Spleen (tissue), 11 donors: ENCODE results near the gene KRTAP5-1. TPM values are rescaled to one million over a fixed set of nuclear protein-coding genes. Genes with fewer than 3 reads are reported as not detected.
"Not testable (repeated sequence)": the region's sequence is repeated elsewhere in the genome, so short reads cannot be mapped to it uniquely, and the experiment has no call there.

Source experiments
- DNase-seq: peaks from one replicate; pipeline ENCODE4 v3.0.0-alpha.2; 2020
- H3K27ac ChIP-seq, 8 donors: fragments of 200-600 bp; sonication (generic) in 7 of 8; 1 replicate in 4 of 8; 2 replicates in 4 of 8; pipeline versions ENCODE4 v1.5.0 to v1.8.0; 2016 to 2021; ENCODE audit warnings: inconsistent platforms in 4 of 8, mild to moderate bottlenecking in 4 of 8, moderate library complexity in 1 of 8
- H3K27me3 ChIP-seq, 7 donors: fragments of 200-600 bp; sonication (generic) in 6 of 7; replicated peaks in 1 of 7; 1 replicate in 4 of 7; 2 replicates in 3 of 7; pipeline versions ENCODE4 v1.5.0 to v1.8.0; 2016 to 2021; ENCODE audit warnings: inconsistent platforms in 3 of 7, mild to moderate bottlenecking in 1 of 7
- H3K36me3 ChIP-seq, 6 donors: fragments of 200-600 bp; sonication (generic) in 5 of 6; 1 replicate in 4 of 6; 2 replicates in 2 of 6; pipeline versions ENCODE4 v1.5.0 to v1.8.0; 2016 to 2021; ENCODE audit warnings: inconsistent platforms in 2 of 6
- H3K4me1 ChIP-seq, 6 donors: fragments of 200-600 bp; sonication (generic) in 5 of 6; 1 replicate in 3 of 6; 2 replicates in 3 of 6; pipeline versions ENCODE4 v1.5.0 to v1.8.0; 2016 to 2021; ENCODE audit warnings: inconsistent platforms in 3 of 6
- H3K4me3 ChIP-seq, 8 donors: fragments of 200-600 bp; sonication (generic) in 7 of 8; 1 replicate in 4 of 8; 2 replicates in 4 of 8; pipeline versions ENCODE4 v1.5.0 to v1.8.0; 2016 to 2021; ENCODE audit warnings: inconsistent platforms in 4 of 8, mild to moderate bottlenecking in 4 of 8, moderate library complexity in 2 of 8
- H3K9me3 ChIP-seq, 8 donors: fragments of 200-600 bp; sonication (generic) in 7 of 8; 1 replicate in 4 of 8; 2 replicates in 4 of 8; pipeline versions ENCODE4 v1.5.0 to v1.8.0; 2016 to 2021; ENCODE audit warnings: inconsistent platforms in 4 of 8
- POLR2A ChIP-seq, 3 donors: fragments of 450-650 bp; IDR thresholded peaks; one replicate each; pipeline ENCODE4 v1.5.1; 2017; ENCODE audit warnings: antibody characterized with exemption in 3 of 3, mild to moderate bottlenecking in 1 of 3
- POLR2AphosphoS5 ChIP-seq, 3 donors: sonication (generic); formaldehyde crosslinking; IDR thresholded peaks; one replicate each; pipeline ENCODE4 v1.5.1; 2017; ENCODE audit warnings: antibody characterized with exemption in 3 of 3
- WGBS, 5 donors: extraction: QIAGEN DNeasy Blood & Tissue Kit in 3 of 5; methylation state at CpG; one replicate each; pipeline versions ENCODE4 v1.1.5 to v1.1.7; 2013 to 2018; 5-methylcytosine and 5-hydroxymethylcytosine counted together
- intact Hi-C: fragments of 100-400 bp; cut with DNase I; formaldehyde crosslinking; loops from one replicate; pipeline ENCODE4 v1.15.0; 2023; ENCODE audit warnings: low total_unique reads
- polyA plus RNA-seq, 3 donors: library from polyadenylated mRNA; stranded (reverse); fragments of 200-250 nt; gene quantifications; one replicate each; pipeline ENCODE4 v1.2.1, GENCODE V29; 2013
- total RNA-seq, 7 donors: library from RNA; depleted of rRNA in 3 of 7; stranded (reverse); fragments of >200 nt in 3 of 7; fragmentation: NEBNext Ultra II Directional in 4 of 7; extraction: Animal tissue kit (Norgen Biotek cat#: 25700) in 4 of 7; gene quantifications; one replicate each; pipeline versions ENCODE4 v1.1.0 to v1.2.1, GENCODE V29; 2016 to 2021
- TF ChIP-seq, protein P1 (sequence below), 11 experiments: fragments of 200-600 bp in 7 of 11; fragments of 450-650 bp in 4 of 11; sonication (generic) in 4 of 11; IDR thresholded peaks in 8 of 11; conservative IDR thresholded peaks in 3 of 11; 1 replicate in 7 of 11; 2 replicates in 4 of 11; pipeline versions ENCODE4 v1.4.0 to v1.8.0; 2016 to 2021; ENCODE audit warnings: antibody characterized with exemption in 11 of 11, inconsistent platforms in 4 of 11, mild to moderate bottlenecking in 1 of 11
- donor health status: healthy with polysubstance abuse.
- donor health status: DM: no; HTN: no; CAD: no; lungs with moderate emphysema.
- donor health status: DM: no; HTN: no; CAD: no.
- donor health status: Bipolar disorder and iron deficiency.
- donor health status: healthy.
- donor health status: DM: no; HTN: no; CAD: no.
- donor health status: DM: yes; HTN: yes; CAD: no.

The KRTAP5-1 gene
- total and polyA plus RNA-seq, 10 donors = not detected

DNA sequence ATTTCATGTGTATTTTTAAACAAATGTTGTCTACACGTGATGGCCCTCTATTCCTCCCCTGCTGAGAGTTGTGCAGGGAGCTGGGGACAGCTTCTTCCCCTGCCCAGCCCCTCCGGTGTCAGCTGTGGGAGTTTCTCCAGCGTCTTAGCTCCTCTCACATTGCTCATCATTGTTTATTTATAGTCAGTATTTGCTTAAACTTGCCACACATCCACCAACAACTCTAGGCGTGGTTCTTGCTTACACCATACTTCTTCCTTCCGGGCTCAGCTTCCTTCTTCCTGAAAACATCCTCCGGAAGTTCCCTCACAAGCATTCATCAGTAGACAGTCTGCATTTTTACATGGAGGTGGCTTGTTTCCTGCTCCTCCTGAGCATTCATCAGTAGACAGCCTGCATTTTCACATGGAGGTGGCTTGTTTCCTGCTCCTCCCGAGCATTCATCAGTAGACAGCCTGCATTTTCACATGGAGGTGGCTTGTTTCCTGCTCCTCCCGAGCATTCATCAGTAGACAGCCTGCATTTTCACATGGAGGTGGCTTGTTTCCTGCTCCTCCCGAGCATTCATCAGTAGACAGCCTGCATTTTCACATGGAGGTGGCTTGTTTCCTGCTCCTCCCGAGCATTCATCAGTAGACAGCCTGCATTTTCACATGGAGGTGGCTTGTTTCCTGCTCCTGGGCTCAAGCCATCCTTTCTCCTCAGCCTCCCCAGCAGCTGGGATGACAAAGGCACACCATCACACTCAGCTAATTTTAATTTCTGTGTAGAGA lies 4.3 kb upstream of the KRTAP5-1 start:
- peaks cover 0 to 70% (median 0%) of the 10 kb centered on the region in 7 donors for H3K27me3 ChIP-seq
- H3K4me3 ChIP-seq, H3K36me3 ChIP-seq, H3K9me3 ChIP-seq, intact Hi-C loops: not testable (repeated sequence)
- 14 to 18% (median 16%) methylated on average over 8 of the region's 10 CpGs for WGBS, 5 donors
- peaks cover 3 to 22% (median 9%) of the 10 kb centered on the region in 6 donors for H3K4me1 ChIP-seq
- H3K27ac ChIP-seq = peak overlapping the region in 6 of 8 donors; percentile 42 to 76 (median 56)
- peak; percentile 65 for DNase-seq
- peak in 1 of 3 donors; percentile 72 for TF ChIP-seq POLR2AphosphoS5 (IDR thresholded peaks at IDR 0.05)

DNA sequence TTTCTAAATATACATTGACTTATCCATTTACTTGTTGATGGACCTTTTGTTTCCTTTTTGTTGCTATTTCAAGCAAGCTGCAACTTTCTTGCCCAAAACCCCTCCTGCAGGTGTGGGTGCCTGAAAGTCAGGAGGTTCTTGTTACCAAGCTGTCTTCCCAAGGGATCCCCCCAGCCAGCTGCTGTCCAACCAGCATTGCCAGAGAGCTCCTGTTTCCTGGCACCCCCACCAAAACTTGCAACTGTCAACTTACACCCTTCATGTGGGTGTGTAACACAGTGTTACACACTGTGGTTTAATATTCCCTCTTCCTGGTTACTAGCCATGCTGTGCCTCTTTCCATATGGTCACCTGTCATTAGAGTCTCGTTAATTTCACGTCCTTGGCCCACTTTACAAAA lies 1.6 kb upstream of the KRTAP5-1 start:
- DNase-seq = peak; percentile 12
- no peaks in the 10 kb centered on the region for H3K36me3 ChIP-seq
- peaks cover 0 to 71% (median 4%) of the 10 kb centered on the region in 7 donors for H3K27me3 ChIP-seq
- H3K4me1 ChIP-seq = peaks cover 3 to 22% (median 9%) of the 10 kb centered on the region in 6 donors
- H3K4me3 ChIP-seq = no peak overlapping the region
- intact Hi-C loops = no loop called here
- H3K9me3 ChIP-seq = peaks cover 0 to 6% (median 0%) of the 10 kb centered on the region in 8 donors
- H3K27ac ChIP-seq = no peak overlapping the region
- WGBS, 5 donors = 67 to 81% (median 76%) methylated on average over 2 of the region's 2 CpGs
- TF ChIP-seq POLR2A (IDR thresholded peaks at IDR 0.05) = no peak
- TF ChIP-seq, protein P1, sequence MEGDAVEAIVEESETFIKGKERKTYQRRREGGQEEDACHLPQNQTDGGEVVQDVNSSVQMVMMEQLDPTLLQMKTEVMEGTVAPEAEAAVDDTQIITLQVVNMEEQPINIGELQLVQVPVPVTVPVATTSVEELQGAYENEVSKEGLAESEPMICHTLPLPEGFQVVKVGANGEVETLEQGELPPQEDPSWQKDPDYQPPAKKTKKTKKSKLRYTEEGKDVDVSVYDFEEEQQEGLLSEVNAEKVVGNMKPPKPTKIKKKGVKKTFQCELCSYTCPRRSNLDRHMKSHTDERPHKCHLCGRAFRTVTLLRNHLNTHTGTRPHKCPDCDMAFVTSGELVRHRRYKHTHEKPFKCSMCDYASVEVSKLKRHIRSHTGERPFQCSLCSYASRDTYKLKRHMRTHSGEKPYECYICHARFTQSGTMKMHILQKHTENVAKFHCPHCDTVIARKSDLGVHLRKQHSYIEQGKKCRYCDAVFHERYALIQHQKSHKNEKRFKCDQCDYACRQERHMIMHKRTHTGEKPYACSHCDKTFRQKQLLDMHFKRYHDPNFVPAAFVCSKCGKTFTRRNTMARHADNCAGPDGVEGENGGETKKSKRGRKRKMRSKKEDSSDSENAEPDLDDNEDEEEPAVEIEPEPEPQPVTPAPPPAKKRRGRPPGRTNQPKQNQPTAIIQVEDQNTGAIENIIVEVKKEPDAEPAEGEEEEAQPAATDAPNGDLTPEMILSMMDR (IDR thresholded peaks at IDR 0.05 in 8 of 11, conservative IDR thresholded peaks at IDR 0.05 in 3 of 11) = no peak
- TF ChIP-seq POLR2AphosphoS5 (IDR thresholded peaks at IDR 0.05) = no peak

DNA sequence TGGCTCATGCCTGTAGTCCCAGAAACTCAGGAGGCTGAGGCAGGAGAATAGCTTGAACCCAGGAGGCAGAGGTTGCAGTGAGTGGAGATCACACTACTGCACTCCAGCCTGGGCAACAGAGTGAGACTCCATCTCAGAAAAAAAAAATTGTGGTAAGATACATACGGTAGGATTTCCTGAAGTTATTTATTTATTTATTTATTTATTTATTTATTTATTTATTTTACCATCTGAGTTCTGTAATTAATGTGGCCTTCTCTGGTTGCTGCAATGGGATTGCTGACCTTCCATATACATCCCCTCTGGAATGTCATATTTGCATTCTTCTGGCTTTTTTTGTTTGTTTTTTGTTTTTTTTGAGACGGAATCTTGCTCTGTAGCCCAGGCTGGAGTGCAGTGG lies 2.2 kb downstream of the KRTAP5-1 start:
- H3K27ac ChIP-seq, intact Hi-C loops, DNase-seq, H3K4me1 ChIP-seq, H3K36me3 ChIP-seq, H3K4me3 ChIP-seq: not testable (repeated sequence)
- WGBS, 5 donors = 58 to 71% (median 67%) methylated on average over 2 of the region's 2 CpGs
- Histone ChIP-seq H3K9me3 (peaks cover 0 to 16% (median 10%) of the 10 kb centered on the region in 8 donors), H3K27me3 (peaks cover 0 to 59% (median 4%) of the 10 kb centered on the region in 7 donors)

DNA sequence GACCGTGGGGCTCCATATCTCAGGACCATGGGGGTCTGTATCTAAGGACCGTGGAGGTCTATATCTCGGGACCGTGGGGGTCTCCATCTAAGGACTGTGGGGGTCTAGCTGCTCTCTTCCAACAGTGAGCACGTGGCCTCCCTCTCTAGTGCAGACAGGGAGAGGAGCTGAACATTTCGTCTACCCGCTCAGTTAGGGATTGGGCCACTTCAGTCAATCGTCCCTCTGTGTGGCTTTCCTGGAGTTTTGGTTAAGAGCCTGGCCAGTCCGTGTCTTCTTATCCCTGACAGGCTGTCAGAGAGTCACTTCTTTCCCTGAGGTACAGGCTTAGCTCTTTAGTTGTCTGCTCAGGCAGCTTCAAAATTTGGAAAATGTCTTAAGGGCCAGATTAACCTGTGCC lies 3.1 kb downstream of the KRTAP5-1 start:
- intact Hi-C loops = no loop called here
- H3K36me3 ChIP-seq = no peaks in the 10 kb centered on the region
- TF ChIP-seq POLR2A (IDR thresholded peaks at IDR 0.05) (no peak), POLR2AphosphoS5 (IDR thresholded peaks at IDR 0.05) (no peak)
- TF ChIP-seq, protein P1 (IDR thresholded peaks at IDR 0.05 in 8 of 11, conservative IDR thresholded peaks at IDR 0.05 in 3 of 11) = no peak
- DNase-seq = no peak
- 73 to 91% (median 84%) methylated on average over 6 to 9 of the region's 9 CpGs for WGBS, 5 donors
- H3K9me3 ChIP-seq = peaks cover 0 to 20% (median 12%) of the 10 kb centered on the region in 8 donors
- no peak overlapping the region for H3K27ac ChIP-seq
- H3K27me3 ChIP-seq = peaks cover 0 to 61% (median 4%) of the 10 kb centered on the region in 7 donors
- no peak overlapping the region for H3K4me3 ChIP-seq
- H3K4me1 ChIP-seq = peaks cover 0 to 4% (median 0%) of the 10 kb centered on the region in 6 donors

DNA sequence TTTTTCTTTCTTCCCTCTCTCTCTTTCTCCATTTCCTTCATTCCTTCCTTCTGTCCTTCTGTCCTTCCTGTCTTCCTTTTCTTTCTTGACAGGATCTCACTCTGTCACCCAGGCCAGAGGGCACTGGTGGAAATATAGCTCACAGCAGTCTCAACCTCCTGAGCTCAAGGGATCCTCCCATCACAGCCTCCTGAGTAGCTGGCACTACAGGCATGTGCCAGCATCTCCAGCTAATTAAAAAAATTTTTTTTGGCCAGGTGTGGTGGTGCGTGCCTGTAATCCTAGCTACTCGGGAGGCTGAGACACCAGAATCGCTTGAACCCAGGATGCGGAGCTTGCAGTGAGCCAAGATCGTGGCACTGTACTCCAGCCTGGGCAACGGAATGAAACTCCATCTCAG lies 8.3 kb downstream of the KRTAP5-1 start:
- Histone ChIP-seq H3K4me1 (peaks cover 6 to 29% (median 25%) of the 10 kb centered on the region in 6 donors), H3K4me3 (no peak overlapping the region), H3K27me3 (peaks cover 0 to 64% (median 22%) of the 10 kb centered on the region in 7 donors), H3K36me3 (no peaks in the 10 kb centered on the region), H3K9me3 (peaks cover 0 to 20% (median 12%) of the 10 kb centered on the region in 8 donors), H3K27ac (no peak overlapping the region)
- WGBS, 5 donors = 76 to 87% (median 77%) methylated on average over 6 of the region's 6 CpGs
- intact Hi-C loops = loop anchor here (10.0 kb wide), 1 partner anchor 372 kb away; no protein-coding TSS in a partner anchor
- TF ChIP-seq, protein P1 (IDR thresholded peaks at IDR 0.05 in 8 of 11, conservative IDR thresholded peaks at IDR 0.05 in 3 of 11) = no peak
- TF ChIP-seq POLR2AphosphoS5 (IDR thresholded peaks at IDR 0.05) = no peak
- TF ChIP-seq POLR2A (IDR thresholded peaks at IDR 0.05) = no peak
- DNase-seq = no peak
